NCI-H146 (cell line): ENCODE results near the gene MTF1.
"Not testable (repeated sequence)": the region's sequence is repeated elsewhere in the genome, so short reads cannot be mapped to it uniquely, and the experiment has no call there.

Source experiments
- DNase-seq: peaks from one replicate; lab custom pipeline; 2025; lab: John Stamatoyannopoulos, UW

Gene MTF1

GRCh38 chr1:37859507-37860345, at the start of gene MTF1:
MTF1 (minus strand) TSS chr1:37859592; CDS start chr1:37857658, 1,934 bp downstream.
- peak; percentile 94 for DNase-seq

GRCh38 chr1:37908531-37908930, 49.1 kb upstream of the MTF1 start:
- not testable (repeated sequence) for DNase-seq

GRCh38 chr1:37907416-37908125, 48.2 kb upstream of the MTF1 start:
- DNase-seq = not testable (repeated sequence)

GRCh38 chr1:37906591-37906990, 47.2 kb upstream of the MTF1 start:
- DNase-seq = not testable (repeated sequence)

- DNase-seq = no peak
These were observed 46.3 kb upstream of the MTF1 start for GRCh38 chr1:37905727-37906126.

- DNase-seq = not testable (repeated sequence)
These were observed 44.5 kb upstream of the MTF1 start for GRCh38 chr1:37903921-37904320.

- DNase-seq = no peak
These were observed 43.6 kb upstream of the MTF1 start for GRCh38 chr1:37902983-37903382.

- no peak for DNase-seq
These were observed 42.5 kb upstream of the MTF1 start for GRCh38 chr1:37901893-37902225.

GRCh38 chr1:37901191-37901892, 42.0 kb upstream of the MTF1 start:
- no peak for DNase-seq

GRCh38 chr1:37897563-37897962, 38.2 kb upstream of the MTF1 start:
- not testable (repeated sequence) for DNase-seq

GRCh38 chr1:37893673-37894072, 34.3 kb upstream of the MTF1 start:
- DNase-seq = no peak

GRCh38 chr1:37892151-37893047, 33.0 kb upstream of the MTF1 start:
- DNase-seq = no peak

- peak; percentile 34 for DNase-seq
These were observed 31.1 kb upstream of the MTF1 start for GRCh38 chr1:37890378-37891014.

- no peak for DNase-seq
These were observed 28.8 kb upstream of the MTF1 start for GRCh38 chr1:37888022-37888700.

- no peak for DNase-seq
These were observed 24.8 kb upstream of the MTF1 start for GRCh38 chr1:37884145-37884544.

- DNase-seq = no peak
These were observed 24.3 kb upstream of the MTF1 start for GRCh38 chr1:37883671-37884070.

- no peak for DNase-seq
These were observed 20.5 kb upstream of the MTF1 start for GRCh38 chr1:37879865-37880264.

- DNase-seq = no peak
These were observed 18.7 kb upstream of the MTF1 start for GRCh38 chr1:37878071-37878470.

- no peak for DNase-seq
These were observed 16.4 kb upstream of the MTF1 start for GRCh38 chr1:37875833-37876232.

- no peak for DNase-seq
These were observed 13.3 kb upstream of the MTF1 start for GRCh38 chr1:37872692-37873091.

GRCh38 chr1:37868466-37868865, 9.1 kb upstream of the MTF1 start:
- no peak for DNase-seq
